ENCODE results near the gene CNDP1. TPM values are rescaled to one million over a fixed set of nuclear protein-coding genes. Genes with fewer than 3 reads are reported as not detected.

CNDP1 gene
- total and polyA plus RNA-seq, 2 donors (not counting 1 experiment from before 2014, with no cell fraction given): 0.19 to 0.57 TPM

DNA sequence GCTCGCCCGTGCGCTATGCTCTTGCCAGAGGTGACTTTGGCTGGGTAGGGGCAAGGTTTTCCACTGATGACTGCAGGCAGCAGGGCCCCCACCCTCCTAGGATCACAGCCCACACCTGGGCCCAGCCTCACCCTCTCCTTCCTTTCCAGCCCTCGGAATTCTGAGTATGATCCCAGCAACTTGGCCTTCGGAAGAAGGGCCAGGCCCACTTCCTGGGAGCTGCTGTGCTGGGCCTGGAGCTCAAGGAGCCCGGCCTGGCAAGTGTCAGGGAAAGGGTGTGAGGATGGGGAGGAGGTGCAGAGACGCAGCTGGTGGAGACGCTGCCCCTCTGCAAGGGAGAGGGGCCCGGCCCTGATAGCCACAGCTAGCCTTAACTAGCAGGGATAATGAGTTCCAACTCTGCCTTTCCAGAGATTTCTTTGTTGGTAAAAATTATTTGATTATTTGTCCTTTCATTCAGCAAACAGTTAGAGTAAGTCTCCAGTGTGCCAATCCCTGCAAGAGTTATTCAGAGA, 1.7 kb upstream of the CNDP1 start:
- Histone ChIP-seq H3K9ac (ENCODE audit: low read length) (no peak overlapping the region), H3K27me3 (replicated peaks in 1 of 4; ENCODE audit: control extremely low read depth in 1 of 4, control insufficient read depth in 3 of 4, insufficient read depth in 4 of 4, low read length in 3 of 4) (no peaks in the 10 kb centered on the region), H3K4me1 (ENCODE audit: control insufficient read depth in 2 of 2, insufficient read depth in 2 of 2, low read length in 2 of 2) (no peaks in the 10 kb centered on the region), H3K4me2 (replicated peaks; ENCODE audit: low read depth, low read length, poor library complexity, severe bottlenecking) (no peak overlapping the region), H3K79me2 (ENCODE audit: control insufficient read depth, insufficient read depth, low read length) (no peaks in the 10 kb centered on the region), H2AFZ (ENCODE audit: insufficient read depth, low read depth, low read length, poor library complexity, severe bottlenecking) (no peak overlapping the region), H3K9me3 (ENCODE audit: control extremely low read depth in 1 of 3, control insufficient read depth in 2 of 3, insufficient read depth in 1 of 3, low read length in 2 of 3) (peaks cover 0 to 2% (median 0%) of the 10 kb centered on the region in 3 donors), H3K4me3 (ENCODE audit: control extremely low read depth in 1 of 5, extremely low read depth in 1 of 5, insufficient read depth in 1 of 5, low read depth in 2 of 5, low read length in 4 of 5) (no peak overlapping the region), H4K20me1 (ENCODE audit: control insufficient read depth, insufficient read depth, low read length, poor library complexity, severe bottlenecking) (no peaks in the 10 kb centered on the region), H3K27ac (ENCODE audit: low read length in 2 of 2) (no peak overlapping the region), H3K36me3 (replicated peaks in 1 of 2; ENCODE audit: control extremely low read depth in 1 of 2, control insufficient read depth in 1 of 2, extremely low read depth in 1 of 2, insufficient read depth in 2 of 2, low read length in 1 of 2) (no peaks in the 10 kb centered on the region)
- ATAC-seq (ENCODE audit: low read depth) (no peak), DNase-seq (no peak)
- no peak for TF ChIP-seq EZH2 (IDR thresholded peaks at IDR 0.05; ENCODE audit: borderline replicate concordance, insufficient read depth, low read depth, low read length, poor library complexity, severe bottlenecking)
- TF ChIP-seq, protein P1, sequence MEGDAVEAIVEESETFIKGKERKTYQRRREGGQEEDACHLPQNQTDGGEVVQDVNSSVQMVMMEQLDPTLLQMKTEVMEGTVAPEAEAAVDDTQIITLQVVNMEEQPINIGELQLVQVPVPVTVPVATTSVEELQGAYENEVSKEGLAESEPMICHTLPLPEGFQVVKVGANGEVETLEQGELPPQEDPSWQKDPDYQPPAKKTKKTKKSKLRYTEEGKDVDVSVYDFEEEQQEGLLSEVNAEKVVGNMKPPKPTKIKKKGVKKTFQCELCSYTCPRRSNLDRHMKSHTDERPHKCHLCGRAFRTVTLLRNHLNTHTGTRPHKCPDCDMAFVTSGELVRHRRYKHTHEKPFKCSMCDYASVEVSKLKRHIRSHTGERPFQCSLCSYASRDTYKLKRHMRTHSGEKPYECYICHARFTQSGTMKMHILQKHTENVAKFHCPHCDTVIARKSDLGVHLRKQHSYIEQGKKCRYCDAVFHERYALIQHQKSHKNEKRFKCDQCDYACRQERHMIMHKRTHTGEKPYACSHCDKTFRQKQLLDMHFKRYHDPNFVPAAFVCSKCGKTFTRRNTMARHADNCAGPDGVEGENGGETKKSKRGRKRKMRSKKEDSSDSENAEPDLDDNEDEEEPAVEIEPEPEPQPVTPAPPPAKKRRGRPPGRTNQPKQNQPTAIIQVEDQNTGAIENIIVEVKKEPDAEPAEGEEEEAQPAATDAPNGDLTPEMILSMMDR (IDR thresholded peaks at IDR 0.05): no peak
- ChIA-PET POLR2A (no interaction called here), CTCF (no interaction called here)
- peaks cover 3% of the 10 kb centered on the region for H3K27me3 Mint-ChIP-seq
- intact Hi-C loops (cut with micrococcal nuclease): no loop called here
- H3K9me3 Mint-ChIP-seq (ENCODE audit: insufficient read depth): no peaks in the 10 kb centered on the region
- H3K27ac Mint-ChIP-seq: no peak overlapping the region
- WGBS (ENCODE audit: insufficient coverage): 90% methylated on average over 5 of the region's 9 CpGs
- H3K4me1 Mint-ChIP-seq: no peaks in the 10 kb centered on the region
- H3K4me3 Mint-ChIP-seq: no peak overlapping the region

DNA sequence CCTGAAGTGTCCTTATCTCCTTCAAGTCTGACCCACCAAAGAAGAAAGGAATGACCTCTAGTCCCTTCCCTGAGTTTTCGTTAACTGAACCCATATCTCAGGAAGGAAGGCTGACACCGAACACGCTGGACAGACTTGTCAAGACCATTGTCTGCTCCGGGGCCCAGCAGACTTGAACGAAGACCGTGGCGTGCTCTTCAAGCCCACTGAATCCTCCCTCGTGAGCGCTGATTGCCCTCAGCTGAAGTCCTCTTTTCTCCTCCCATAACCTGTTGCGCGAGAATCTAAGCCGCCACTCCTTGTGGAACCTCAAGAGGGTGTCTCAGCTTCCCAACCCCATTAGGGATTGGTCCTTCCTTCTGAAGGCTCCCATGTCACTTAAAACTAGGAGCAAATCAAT, 634 bp upstream of the CNDP1 start:
- TF ChIP-seq, protein P1 (IDR thresholded peaks at IDR 0.05): no peak
- intact Hi-C loops (cut with micrococcal nuclease): no loop called here
- no peak overlapping the region for H2AFZ ChIP-seq (ENCODE audit: insufficient read depth, low read depth, low read length, poor library complexity, severe bottlenecking)
- Mint-ChIP-seq H3K9me3 (ENCODE audit: insufficient read depth) (no peaks in the 10 kb centered on the region), H3K4me1 (no peaks in the 10 kb centered on the region), H3K27ac (no peak overlapping the region), H3K27me3 (peaks cover 3% of the 10 kb centered on the region), H3K4me3 (no peak overlapping the region)
- no peak overlapping the region for H3K27ac ChIP-seq (ENCODE audit: low read length in 2 of 2)
- H3K79me2 ChIP-seq (ENCODE audit: control insufficient read depth, insufficient read depth, low read length): no peaks in the 10 kb centered on the region
- ChIA-PET POLR2A (no interaction called here), CTCF (no interaction called here)
- DNase-seq (no peak), ATAC-seq (ENCODE audit: low read depth) (no peak)
- H3K4me3 ChIP-seq (ENCODE audit: control extremely low read depth in 1 of 5, extremely low read depth in 1 of 5, insufficient read depth in 1 of 5, low read depth in 2 of 5, low read length in 4 of 5): no peak overlapping the region
- H3K9me3 ChIP-seq (ENCODE audit: control extremely low read depth in 1 of 3, control insufficient read depth in 2 of 3, insufficient read depth in 1 of 3, low read length in 2 of 3): peaks cover 0 to 3% (median 0%) of the 10 kb centered on the region in 3 donors
- no peaks in the 10 kb centered on the region for H3K4me1 ChIP-seq (ENCODE audit: control insufficient read depth in 2 of 2, insufficient read depth in 2 of 2, low read length in 2 of 2)
- H4K20me1 ChIP-seq (ENCODE audit: control insufficient read depth, insufficient read depth, low read length, poor library complexity, severe bottlenecking): no peaks in the 10 kb centered on the region
- no peak overlapping the region for H3K4me2 ChIP-seq (replicated peaks; ENCODE audit: low read depth, low read length, poor library complexity, severe bottlenecking)
- H3K9ac ChIP-seq (ENCODE audit: low read length): no peak overlapping the region
- no peaks in the 10 kb centered on the region for H3K27me3 ChIP-seq (replicated peaks in 1 of 4; ENCODE audit: control extremely low read depth in 1 of 4, control insufficient read depth in 3 of 4, insufficient read depth in 4 of 4, low read length in 3 of 4)
- WGBS (ENCODE audit: insufficient coverage): 98% methylated on average over 12 of the region's 12 CpGs
- no peaks in the 10 kb centered on the region for H3K36me3 ChIP-seq (replicated peaks in 1 of 2; ENCODE audit: control extremely low read depth in 1 of 2, control insufficient read depth in 1 of 2, extremely low read depth in 1 of 2, insufficient read depth in 2 of 2, low read length in 1 of 2)

Data from B cell (primary cell).